Keratinocyte (primary cell): ENCODE results near the gene OR2T27. TPM values are rescaled to one million over a fixed set of nuclear protein-coding genes. Genes with fewer than 3 reads are reported as not detected.

ENCODE experiments used
- DNase-seq: peaks from one replicate; pipeline ENCODE4 v3.0.0-alpha.2; 2011; ENCODE audit warnings: low read depth, missing footprints, low spot score
- FAIRE-seq: peaks from 2 replicates; lab custom pipeline; 2011; peaks lifted over from hg19 to GRCh38; lab: Jason Lieb, UNC
- H2AFZ ChIP-seq: 2 replicates; pipeline ENCODE4 v1.6.0; 2012; ENCODE audit warnings: low read length, control low read depth, inconsistent platforms; ENCODE audit not compliant: control insufficient read depth
- H3K27ac ChIP-seq: 2 replicates; pipeline ENCODE4 v1.5.1; 2011; ENCODE audit warnings: low read length; ENCODE audit not compliant: control insufficient read depth, insufficient read depth
- H3K27me3 ChIP-seq: 3 replicates; pipeline ENCODE4 v1.6.0; 2011; ENCODE audit warnings: low read length; ENCODE audit not compliant: control insufficient read depth, insufficient read depth; ENCODE audit errors: extremely low read depth
- H3K36me3 ChIP-seq, 2 experiments: 2 replicates in 1 of 2; 3 replicates in 1 of 2; pipeline ENCODE4 v1.5.1; 2011; ENCODE audit warnings: low read length in 2 of 2, mild to moderate bottlenecking in 1 of 2; ENCODE audit not compliant: control insufficient read depth in 2 of 2, insufficient read depth in 2 of 2; ENCODE audit errors: extremely low read depth in 1 of 2
- H3K4me1 ChIP-seq: 3 replicates; pipeline ENCODE4 v1.5.1; 2011; ENCODE audit warnings: low read length; ENCODE audit not compliant: control insufficient read depth, insufficient read depth; ENCODE audit errors: extremely low read depth
- H3K4me2 ChIP-seq: 3 replicates; pipeline ENCODE4 v1.6.0; 2011; ENCODE audit warnings: low read depth, low read length; ENCODE audit not compliant: control insufficient read depth, insufficient read depth; ENCODE audit errors: extremely low read depth
- H3K4me3 ChIP-seq, 3 experiments: fragments of 200-600 bp in 1 of 3; sonication (generic) in 1 of 3; 2 replicates in 2 of 3; 3 replicates in 1 of 3; pipeline ENCODE4 v1.5.1; 2011 to 2016; ENCODE audit warnings: low read length in 3 of 3, mild to moderate bottlenecking in 3 of 3, control low read depth in 2 of 3, inconsistent platforms in 1 of 3, low read depth in 1 of 3, mixed read lengths in 1 of 3, mixed run types in 1 of 3, moderate library complexity in 1 of 3; ENCODE audit not compliant: control insufficient read depth in 2 of 3, insufficient read depth in 2 of 3; ENCODE audit errors: extremely low read depth in 1 of 3
- H3K79me2 ChIP-seq: 2 replicates; pipeline ENCODE4 v1.6.0; 2012; ENCODE audit warnings: low read length; ENCODE audit not compliant: control insufficient read depth, insufficient read depth
- H3K9ac ChIP-seq: 3 replicates; pipeline ENCODE4 v1.6.0; 2011; ENCODE audit warnings: low read length; ENCODE audit not compliant: control insufficient read depth, insufficient read depth; ENCODE audit errors: extremely low read depth
- H3K9me1 ChIP-seq: 3 replicates; pipeline ENCODE4 v1.6.0; 2011; ENCODE audit warnings: low read length; ENCODE audit not compliant: control insufficient read depth, insufficient read depth; ENCODE audit errors: extremely low read depth
- H3K9me3 ChIP-seq: 2 replicates; pipeline ENCODE4 v1.5.1; 2012; ENCODE audit warnings: low read depth, low read length; ENCODE audit not compliant: control insufficient read depth
- H4K20me1 ChIP-seq: 3 replicates; pipeline ENCODE4 v1.6.0; 2011; ENCODE audit warnings: low read length; ENCODE audit not compliant: control insufficient read depth, insufficient read depth; ENCODE audit errors: extremely low read depth
- CTCF ChIP-seq, 3 experiments: IDR thresholded peaks in 1 of 3; conservative IDR thresholded peaks in 1 of 3; optimal IDR thresholded peaks in 1 of 3; 2 replicates in 2 of 3; 3 replicates in 1 of 3; pipeline versions ENCODE3 to v1.5.1; 2011; ENCODE audit warnings: low read length in 3 of 3, mild to moderate bottlenecking in 3 of 3, moderate library complexity in 2 of 3, control low read depth in 1 of 3, inconsistent platforms in 1 of 3; ENCODE audit not compliant: insufficient read depth in 2 of 3; ENCODE audit errors: extremely low read depth in 1 of 3
- EZH2 ChIP-seq: IDR thresholded peaks from one replicate; pipeline ENCODE4 v1.6.1; 2012; ENCODE audit warnings: inconsistent platforms, mild to moderate bottlenecking, low read length, moderate library complexity
- dilution Hi-C: fragments of 300-500 bp; cut with MboI; formaldehyde crosslinking; loops from one replicate; pipeline ENCODE4 v1.7.0; 2020; ENCODE audit warnings: low sequenced_read_pairs; ENCODE audit not compliant: extremely low pct_ligation_motif_present
- polyA plus RNA-seq, 5 experiments: library from polyadenylated mRNA; depleted of rRNA in 3 of 5; stranded (reverse) in 3 of 5; stranded (forward) in 1 of 5; unstranded in 1 of 5; fragments of >200 nt; gene quantifications; 1 replicate in 1 of 5; 2 replicates in 3 of 5; 3 replicates in 1 of 5; pipeline versions ENCODE4 v1.2.1 to v1.2.3, GENCODE V29; 2011 to 2012; ENCODE audit warnings: missing spikeins in 2 of 5, low read depth in 1 of 5, low replicate concordance in 1 of 5

The OR2T27 gene
- polyA plus RNA-seq, 1 donor (not counting 4 experiments of a cell fraction or from before 2014, with no cell fraction given), result not detected

- H3K9me1 ChIP-seq, result no peaks in the 10 kb centered on the region
- no peaks in the 10 kb centered on the region for H4K20me1 ChIP-seq
- H3K9me3 ChIP-seq, result no peaks in the 10 kb centered on the region
- H3K27ac ChIP-seq, result no peak overlapping the region
- DNase-seq (no peak), FAIRE-seq (no peak)
- no peaks in the 10 kb centered on the region for H3K27me3 ChIP-seq
- TF ChIP-seq EZH2, result no peak
- TF ChIP-seq CTCF (optimal IDR thresholded peaks at IDR 0.05 in 1 of 3, IDR thresholded peaks at IDR 0.05 in 1 of 3, conservative IDR thresholded peaks at IDR 0.05 in 1 of 3; ENCODE audit: extremely low read depth in 1 of 3, insufficient read depth in 2 of 3, low read length in 3 of 3), result peak in 2 of 3 experiments; percentile 31 to 33
- no peaks in the 10 kb centered on the region for H3K36me3 ChIP-seq
- no peak overlapping the region for H3K9ac ChIP-seq
- no peak overlapping the region for H3K4me3 ChIP-seq
- H3K79me2 ChIP-seq, result no peaks in the 10 kb centered on the region
- H2AFZ ChIP-seq, result no peak overlapping the region
- dilution Hi-C loops, result no loop called here
- H3K4me2 ChIP-seq, result no peak overlapping the region
- no peaks in the 10 kb centered on the region for H3K4me1 ChIP-seq
Observed at GRCh38 chr1:248622570-248623001, 32.7 kb downstream of the OR2T27 start.

- H3K27ac ChIP-seq, result no peak overlapping the region
- FAIRE-seq (no peak), DNase-seq (no peak)
- no peak overlapping the region for H2AFZ ChIP-seq
- no peaks in the 10 kb centered on the region for H3K9me1 ChIP-seq
- no peaks in the 10 kb centered on the region for H3K36me3 ChIP-seq
- dilution Hi-C loops, result no loop called here
- H3K9ac ChIP-seq, result no peak overlapping the region
- H4K20me1 ChIP-seq, result no peaks in the 10 kb centered on the region
- H3K4me2 ChIP-seq, result no peak overlapping the region
- H3K27me3 ChIP-seq, result no peaks in the 10 kb centered on the region
- H3K4me1 ChIP-seq, result no peaks in the 10 kb centered on the region
- H3K9me3 ChIP-seq, result no peaks in the 10 kb centered on the region
- TF ChIP-seq CTCF (optimal IDR thresholded peaks at IDR 0.05 in 1 of 3, IDR thresholded peaks at IDR 0.05 in 1 of 3, conservative IDR thresholded peaks at IDR 0.05 in 1 of 3; ENCODE audit: extremely low read depth in 1 of 3, insufficient read depth in 2 of 3, low read length in 3 of 3), result no peak
- no peak for TF ChIP-seq EZH2
- no peak overlapping the region for H3K4me3 ChIP-seq
- H3K79me2 ChIP-seq, result no peaks in the 10 kb centered on the region
Observed at GRCh38 chr1:248621770-248622169, 33.6 kb downstream of the OR2T27 start.
